ENCODE measurements around the gene CDK14.
"Not testable (repeated sequence)": the region's sequence is repeated elsewhere in the genome, so short reads cannot be mapped to it uniquely, and the experiment has no call there.

The CDK14 gene

DNA sequence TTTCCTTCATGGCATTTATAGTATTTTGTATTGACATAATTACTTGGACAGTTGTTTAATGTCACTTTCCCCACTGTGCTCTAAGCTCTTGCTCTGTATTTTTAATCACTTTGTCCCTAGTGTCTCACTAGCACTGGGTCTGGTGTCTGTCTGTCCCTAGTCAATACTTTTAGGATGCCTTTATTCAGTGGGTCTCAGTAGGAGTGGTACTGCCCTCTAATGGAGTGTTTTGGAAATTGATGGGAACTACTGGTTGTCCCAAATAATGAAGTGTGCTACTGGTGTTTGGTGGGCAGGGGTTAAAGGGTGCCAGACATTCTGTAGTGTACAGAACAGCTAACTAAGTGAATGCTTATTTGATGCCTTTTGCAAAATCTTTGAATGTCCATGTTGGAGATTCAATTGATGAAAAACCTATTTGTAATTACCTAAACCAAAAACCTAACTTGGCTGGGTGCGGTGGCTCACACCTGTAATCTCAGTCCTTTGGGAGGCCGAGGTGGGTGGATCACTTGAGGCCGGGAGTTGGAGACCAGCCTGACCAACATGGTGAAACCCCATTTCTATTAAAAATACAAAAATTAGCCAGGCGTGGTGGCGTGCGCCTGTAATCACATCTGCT lies 33.3 kb downstream of the CDK14 start:
- no peak for DNase-seq (ENCODE audit: extremely low read depth in 1 of 2, low read depth in 1 of 2)

DNA sequence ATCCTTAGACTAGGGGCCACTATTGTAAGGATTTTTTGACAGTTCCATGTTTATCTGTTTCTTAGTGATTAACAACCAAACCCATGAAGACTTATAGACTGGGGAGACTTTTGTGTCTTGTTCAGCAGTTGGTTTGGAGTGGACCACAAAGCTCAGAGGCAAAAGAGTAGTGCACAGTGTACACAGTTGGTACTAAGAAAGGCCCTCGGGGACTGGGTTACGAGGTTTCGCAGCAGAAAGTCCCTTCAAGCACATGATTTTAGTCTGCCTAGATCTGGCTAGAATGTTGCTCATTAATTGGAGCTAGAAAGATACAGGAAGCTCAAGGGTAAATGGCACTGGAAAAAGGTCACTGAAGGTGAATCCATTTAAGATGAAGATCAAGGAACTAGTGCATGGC lies 35.4 kb downstream of the CDK14 start:
- no peak for DNase-seq (ENCODE audit: extremely low read depth in 1 of 2, low read depth in 1 of 2)

DNA sequence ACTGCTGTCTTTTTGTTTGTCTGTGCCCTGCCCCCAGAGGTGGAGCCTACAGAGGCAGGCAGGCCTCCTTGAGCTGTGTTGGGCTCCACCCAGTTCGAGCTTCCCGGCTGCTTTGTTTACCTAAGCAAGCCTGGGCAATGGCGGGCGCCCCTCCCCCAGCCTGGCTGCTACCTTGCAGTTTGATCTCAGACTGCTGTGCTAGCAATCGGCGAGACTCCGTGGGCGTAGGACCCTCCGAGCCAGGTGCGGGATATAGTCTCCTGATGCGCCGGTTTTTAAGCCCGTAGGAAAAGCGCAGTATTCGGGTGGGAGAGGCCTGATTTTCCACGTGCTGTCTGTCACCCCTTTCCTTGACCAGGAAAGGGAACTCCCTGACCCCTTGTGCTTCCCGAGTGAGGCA lies 43.6 kb downstream of the CDK14 start:
- not testable (repeated sequence) for DNase-seq (ENCODE audit: extremely low read depth in 1 of 2, low read depth in 1 of 2)

DNA sequence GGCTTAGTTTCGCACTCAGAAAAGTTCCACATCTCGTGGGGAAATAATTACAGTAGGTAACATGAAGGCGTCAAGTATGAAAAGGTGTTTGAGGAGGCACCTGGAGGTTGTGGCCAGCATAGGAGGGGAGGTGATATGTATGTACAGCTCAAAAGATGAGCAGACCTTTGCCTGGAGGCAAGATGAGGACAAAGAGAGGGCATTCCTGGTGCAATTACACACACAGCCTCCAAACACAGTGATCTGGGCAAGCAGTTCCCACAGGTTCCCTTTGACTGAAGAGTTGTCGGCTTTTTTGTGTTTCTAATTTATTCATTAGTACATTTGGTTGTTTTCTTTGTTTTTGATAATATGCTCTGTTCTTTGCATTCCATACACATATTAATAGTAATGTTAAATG lies 46.9 kb downstream of the CDK14 start:
- DNase-seq (ENCODE audit: extremely low read depth in 1 of 2, low read depth in 1 of 2), result no peak

DNA sequence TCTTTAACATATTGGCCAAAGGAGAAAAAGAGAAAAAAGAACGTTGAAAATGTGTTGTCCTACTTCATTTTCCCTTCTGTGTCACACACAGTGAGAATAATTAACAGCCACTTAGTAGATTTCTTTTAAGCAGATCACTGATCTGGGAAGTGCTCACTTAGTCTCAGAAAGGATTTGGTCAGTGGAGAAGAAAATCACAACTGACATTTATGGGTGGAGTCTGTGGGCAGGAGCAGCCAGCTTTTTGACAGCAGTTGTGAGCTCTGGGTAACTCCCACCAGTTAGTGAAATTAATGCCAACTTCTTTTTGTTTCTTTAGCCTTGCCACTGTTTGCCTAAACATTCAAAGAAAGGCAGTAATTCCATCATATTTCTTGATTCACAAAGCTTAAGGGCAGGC lies 49.7 kb downstream of the CDK14 start:
- no peak for DNase-seq (ENCODE audit: extremely low read depth in 1 of 2, low read depth in 1 of 2)

DNA sequence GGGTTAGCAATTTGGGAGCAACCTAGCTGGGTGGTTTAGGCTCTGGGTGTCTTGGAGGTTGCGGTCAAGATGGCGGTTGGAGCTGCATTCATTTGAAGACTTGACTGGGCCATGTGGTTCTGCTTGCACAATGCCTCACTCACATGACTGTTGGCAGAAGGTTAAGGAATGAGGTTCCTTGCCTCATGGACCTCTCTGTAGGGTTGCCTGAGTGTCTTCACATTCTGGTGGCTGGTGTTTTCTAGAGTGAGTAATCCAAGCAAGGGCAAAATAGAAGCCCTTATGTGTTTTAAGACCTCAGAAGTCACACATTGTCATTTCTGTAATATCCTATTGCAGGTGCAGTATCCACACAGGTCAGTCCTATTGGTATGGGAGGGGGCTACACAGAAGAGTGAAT lies 52.0 kb downstream of the CDK14 start:
- DNase-seq (ENCODE audit: extremely low read depth in 1 of 2, low read depth in 1 of 2), result no peak

DNA sequence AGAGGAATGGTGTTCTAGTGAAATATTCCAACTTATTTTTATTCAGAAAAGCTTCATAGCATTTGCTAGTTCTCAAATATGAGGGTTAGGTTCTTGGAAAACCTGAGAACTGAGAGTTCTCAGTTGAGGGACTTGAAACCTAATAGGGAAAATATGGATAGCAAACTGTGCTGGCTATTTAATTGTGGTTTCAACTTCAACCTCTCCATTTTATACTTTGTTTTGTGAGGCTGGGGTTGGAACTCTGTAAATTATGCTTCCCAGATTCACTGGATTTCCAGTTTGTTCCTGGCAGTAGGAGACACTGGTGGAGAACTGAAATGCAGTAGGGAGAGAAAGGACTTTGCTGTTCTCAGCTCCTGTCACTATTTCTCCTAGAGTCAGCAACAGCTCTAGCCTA lies 52.7 kb downstream of the CDK14 start:
- no peak for DNase-seq (ENCODE audit: extremely low read depth in 1 of 2, low read depth in 1 of 2)

DNA sequence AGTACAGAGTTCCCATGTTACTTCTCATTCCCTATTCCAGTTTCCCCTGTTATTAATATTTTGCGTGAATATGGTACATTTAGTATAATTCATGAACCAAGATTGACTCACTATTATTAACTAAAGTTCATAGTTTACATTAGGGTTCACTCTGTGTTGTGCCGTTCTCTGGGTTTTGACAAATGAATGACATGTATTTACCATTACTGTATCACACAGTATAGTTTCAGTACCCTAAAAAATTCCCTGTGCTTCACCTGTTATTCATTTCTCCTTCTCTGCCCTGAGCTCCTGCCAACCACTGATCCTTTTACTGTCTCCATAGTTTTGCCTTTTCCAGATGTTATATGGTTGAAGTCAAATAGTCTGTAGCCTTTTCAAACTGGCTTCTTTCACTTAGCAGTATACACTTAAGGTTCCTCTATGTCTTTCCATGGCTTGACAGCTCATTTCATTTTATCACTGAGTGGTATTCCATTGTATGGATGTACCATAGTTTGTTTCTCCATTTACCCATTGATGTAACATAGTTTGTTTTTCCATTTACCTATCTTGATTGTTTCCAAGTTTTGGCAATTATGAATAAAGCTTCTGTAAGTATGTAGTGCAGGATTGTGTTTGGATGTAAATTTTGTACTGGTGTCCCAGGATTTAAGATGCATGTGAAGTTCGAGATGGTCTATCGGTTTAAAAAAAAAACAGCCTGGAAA lies 58.8 kb downstream of the CDK14 start:
- no peak for DNase-seq (ENCODE audit: extremely low read depth in 1 of 2, low read depth in 1 of 2)

DNA sequence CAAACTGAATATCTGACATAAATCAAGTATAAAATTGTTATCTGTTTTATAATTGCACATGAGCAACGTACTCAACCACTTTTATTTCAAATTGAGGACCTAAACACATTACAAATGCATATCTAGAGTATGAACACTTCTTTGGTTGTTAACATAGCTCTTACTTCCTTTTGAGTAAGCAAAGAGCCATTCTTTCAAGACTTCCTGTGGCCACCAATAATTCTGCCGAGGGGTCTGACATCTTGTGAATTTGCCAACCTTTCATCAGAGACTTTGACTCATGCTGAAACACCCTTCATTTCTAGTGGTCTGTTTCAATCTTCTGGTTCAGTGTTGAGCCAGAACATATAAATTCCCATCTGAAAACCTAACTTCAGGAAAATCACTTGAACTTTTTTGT lies 59.4 kb downstream of the CDK14 start:
- no peak for DNase-seq (ENCODE audit: extremely low read depth in 1 of 2, low read depth in 1 of 2)

DNA sequence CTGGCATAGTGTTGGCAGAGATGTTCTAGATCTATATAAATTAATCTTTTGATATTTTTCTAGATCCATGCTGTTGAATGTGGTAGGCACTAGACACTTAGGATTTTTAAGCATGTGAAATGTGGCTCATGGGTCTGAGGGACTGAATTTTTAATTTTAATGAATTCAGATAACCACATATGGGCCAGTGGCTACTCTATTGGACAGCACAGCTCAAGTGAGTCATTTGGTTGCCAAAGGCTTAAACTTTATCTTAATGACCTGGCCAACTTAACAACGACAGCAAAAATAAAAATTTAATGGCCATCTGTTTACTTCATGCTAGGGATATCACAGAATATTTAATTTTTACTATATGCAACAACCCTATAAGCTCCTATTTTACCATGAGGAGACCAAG lies 61.4 kb downstream of the CDK14 start:
- no peak for DNase-seq (ENCODE audit: extremely low read depth in 1 of 2, low read depth in 1 of 2)

DNA sequence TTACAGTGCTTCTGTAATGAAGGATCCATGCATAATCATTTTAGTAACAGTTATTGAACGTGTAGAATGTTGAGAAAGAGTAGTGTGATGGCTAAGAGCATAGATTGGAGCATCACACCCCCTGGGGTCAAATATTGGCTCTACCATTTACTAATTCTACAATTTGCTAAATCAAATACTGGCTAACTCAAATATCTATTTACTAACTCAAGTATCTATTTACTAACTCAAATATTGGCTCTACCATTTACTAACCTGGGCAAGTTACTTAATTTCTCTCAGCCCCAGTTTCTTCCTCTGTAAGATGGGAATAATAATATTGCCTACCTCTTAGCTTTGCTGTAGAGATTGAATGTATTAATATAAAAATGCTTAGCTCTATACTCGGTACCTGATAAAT lies 64.0 kb downstream of the CDK14 start:
- no peak for DNase-seq (ENCODE audit: extremely low read depth in 1 of 2, low read depth in 1 of 2)

DNA sequence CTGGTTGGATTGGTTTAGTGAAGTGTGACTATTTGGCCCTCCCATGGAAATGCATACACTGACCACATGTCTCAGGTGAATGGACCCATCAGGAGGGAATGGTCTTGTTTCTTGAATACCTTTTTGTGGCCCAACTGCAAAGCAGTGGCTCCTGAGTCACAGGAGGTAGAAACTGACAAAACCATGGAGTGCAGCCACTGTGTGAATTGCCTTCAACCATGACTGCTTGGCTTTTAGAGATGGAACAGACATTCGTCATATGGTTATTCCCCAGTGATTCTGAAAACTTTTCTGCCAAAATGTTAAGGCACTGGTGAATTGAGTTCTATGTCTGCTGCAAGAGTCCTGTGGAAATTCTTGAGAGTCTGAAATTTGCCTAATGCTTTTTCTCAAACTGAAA lies 64.7 kb downstream of the CDK14 start:
- no peak for DNase-seq (ENCODE audit: extremely low read depth in 1 of 2, low read depth in 1 of 2)

DNA sequence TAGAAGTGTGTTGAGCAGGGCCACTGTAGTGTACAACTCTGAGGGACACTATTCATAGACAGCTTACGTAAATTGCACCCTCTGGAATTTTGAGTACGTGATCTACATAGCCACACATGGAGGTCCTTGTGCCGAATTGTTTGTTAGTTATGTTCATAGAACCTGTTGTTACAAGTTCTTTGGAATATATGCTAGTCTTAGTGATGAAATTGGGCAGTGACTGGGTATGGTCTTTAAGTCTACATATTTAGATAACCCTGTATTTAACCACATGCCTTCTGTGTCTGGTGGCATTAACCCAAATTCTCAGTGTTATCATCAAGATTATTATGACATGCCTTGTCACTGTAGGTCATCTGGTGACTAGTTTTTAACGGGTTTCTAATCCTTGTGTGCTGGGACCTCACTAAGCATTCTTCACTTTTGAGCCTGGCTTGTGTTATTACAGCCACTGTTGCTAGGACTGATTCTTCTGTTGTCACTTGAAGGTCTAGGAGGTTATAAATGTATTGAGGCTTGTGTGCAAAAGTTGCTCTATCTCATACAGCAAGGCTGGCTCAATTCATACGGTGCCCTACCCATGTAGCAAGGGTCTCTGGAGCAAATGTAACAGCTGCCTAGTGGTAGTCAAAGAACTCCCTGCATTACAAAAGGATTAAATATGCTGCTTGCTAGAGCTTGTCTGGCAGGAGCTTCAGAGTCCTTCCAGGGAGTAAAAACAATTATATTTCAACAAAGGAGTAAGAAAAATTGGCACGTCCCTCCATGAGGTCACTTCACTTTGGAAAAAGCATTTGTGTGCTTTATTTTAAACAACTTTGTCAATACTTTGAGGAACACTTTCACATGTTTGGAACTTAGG lies 65.4 kb downstream of the CDK14 start:
- DNase-seq (ENCODE audit: extremely low read depth in 1 of 2, low read depth in 1 of 2), result no peak

DNA sequence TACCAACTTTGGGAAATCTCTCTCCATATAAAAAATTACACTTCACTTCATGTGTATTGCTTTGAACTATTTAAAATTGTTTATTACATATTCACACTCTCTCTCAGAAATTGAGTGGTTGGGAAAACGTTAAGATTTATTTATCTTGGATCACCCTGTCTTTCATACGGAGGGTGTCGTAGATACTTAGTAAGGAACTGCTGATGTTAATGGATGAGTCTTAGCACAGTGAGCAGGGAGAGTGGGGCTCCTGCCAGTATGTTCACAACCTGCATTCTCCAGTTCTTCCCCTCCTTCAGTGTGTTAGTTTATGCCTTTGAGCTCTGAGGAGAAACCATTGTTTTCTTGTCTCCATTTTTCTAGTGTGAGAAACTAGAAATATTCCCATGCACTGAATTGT lies 67.1 kb downstream of the CDK14 start:
- DNase-seq (ENCODE audit: extremely low read depth in 1 of 2, low read depth in 1 of 2), result no peak

DNA sequence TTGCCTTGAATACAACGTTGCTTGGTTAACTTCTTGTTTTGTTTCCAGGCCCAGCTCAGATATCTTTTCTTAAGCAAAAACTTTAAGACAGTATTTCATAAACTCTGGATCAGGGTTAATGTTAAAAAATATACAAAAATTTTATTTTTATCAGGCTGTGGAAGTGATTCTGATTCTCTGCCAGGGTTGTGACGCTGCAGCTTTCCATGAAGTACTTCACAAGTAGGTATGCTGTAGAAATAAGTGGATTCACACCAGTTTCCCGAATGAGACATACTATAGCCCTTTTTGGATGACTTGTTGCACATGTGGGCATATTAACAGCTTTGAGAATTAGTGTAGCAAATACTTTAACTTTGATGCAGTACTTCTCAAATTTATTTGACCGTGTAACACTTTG lies 70.1 kb downstream of the CDK14 start:
- no peak for DNase-seq (ENCODE audit: extremely low read depth in 1 of 2, low read depth in 1 of 2)

DNA sequence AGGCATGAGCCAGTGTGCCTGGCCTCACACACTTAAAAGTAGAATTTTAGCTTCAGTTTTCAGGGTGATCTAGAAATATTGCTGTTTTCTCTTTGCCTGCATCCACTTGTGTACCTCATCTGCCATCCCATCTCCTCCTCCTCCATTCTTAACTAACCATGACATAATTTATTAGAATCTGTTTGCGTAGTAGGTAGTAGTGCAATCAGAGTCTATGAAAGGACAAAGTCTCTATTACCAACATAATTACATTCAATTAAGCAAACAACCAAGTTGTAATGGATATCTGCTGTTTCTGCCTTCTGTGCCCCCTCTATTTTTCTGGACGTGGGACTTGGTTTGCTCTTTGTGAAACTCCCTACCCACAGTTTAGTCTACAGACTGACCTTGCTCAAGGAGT lies 72.9 kb downstream of the CDK14 start:
- no peak for DNase-seq (ENCODE audit: extremely low read depth in 1 of 2, low read depth in 1 of 2)

DNA sequence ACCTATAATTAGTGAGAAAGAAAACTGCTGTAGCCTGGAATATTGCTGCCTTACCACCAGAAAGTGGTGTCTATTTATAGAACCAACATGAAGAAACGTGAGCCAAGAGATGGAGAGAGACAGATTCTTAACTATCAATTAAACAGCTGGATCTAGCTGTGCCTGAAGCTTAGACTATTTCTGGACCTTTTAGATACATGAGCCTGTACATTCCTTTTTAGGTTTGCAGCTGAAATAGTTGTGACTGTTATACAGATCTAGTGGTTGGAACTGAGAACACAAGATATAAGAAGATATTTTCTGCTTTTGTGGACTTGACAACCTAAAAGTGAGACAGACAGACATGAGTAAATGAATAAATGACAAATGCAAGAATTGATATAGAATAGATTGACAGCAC lies 73.4 kb downstream of the CDK14 start:
- DNase-seq (ENCODE audit: extremely low read depth in 1 of 2, low read depth in 1 of 2), result no peak

DNA sequence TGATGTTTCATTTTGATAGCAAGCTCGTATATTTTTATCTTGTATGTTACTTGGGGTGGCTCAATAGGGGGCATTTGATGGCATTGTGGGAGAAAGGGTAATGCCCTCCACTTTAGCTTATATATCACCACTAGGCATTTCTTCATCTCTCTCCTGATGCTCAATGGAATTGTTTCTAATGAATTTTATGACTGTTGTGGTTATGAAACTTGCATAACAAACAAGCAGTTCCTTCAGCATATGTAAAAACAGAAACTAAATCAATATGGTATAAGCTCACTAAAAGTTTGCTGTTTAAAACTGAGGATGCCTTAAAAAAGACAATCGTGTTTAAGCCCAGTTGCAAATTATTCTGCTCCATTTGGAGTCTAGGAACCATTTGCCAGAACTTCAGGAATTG lies 75.5 kb downstream of the CDK14 start:
- no peak for DNase-seq (ENCODE audit: extremely low read depth in 1 of 2, low read depth in 1 of 2)

DNA sequence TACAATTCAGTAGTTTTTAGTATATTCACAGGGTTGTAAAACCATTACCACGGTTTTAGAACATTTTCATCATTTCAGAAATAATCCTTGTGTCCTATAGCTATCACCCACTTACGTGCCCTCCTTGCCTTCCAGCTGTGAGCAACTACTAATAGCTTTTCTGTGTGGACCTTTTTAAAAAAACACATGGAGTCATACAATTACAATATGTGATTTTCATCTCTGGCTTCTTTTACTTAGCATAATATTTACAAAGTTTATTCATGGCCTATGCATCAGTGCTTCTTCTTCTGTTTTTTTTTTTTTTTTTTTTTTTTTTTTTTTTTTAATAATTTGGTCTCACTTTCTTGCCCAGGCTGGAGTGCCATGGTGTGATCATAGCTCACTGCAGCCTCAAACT lies 76.1 kb downstream of the CDK14 start:
- no peak for DNase-seq (ENCODE audit: extremely low read depth in 1 of 2, low read depth in 1 of 2)

DNA sequence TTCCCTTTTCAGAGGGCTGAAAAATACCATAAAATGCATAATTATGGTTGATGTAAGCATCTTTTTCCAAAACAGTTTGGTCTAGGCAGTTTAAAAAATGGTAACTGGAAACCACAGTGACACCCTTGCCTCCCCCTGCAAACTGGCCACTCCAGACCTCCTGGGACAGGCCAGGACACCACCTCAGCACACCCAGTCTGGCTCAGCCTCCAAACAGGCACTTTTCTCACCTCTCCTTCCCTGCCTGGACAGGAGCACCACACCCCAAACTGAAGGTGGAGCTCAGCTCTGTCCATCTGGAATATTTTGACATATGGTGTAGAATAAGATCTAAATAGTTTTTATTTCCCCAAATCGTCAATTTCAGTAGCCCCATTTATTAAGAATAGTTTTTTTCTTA lies 78.5 kb downstream of the CDK14 start:
- no peak for DNase-seq (ENCODE audit: extremely low read depth in 1 of 2, low read depth in 1 of 2)

DNA sequence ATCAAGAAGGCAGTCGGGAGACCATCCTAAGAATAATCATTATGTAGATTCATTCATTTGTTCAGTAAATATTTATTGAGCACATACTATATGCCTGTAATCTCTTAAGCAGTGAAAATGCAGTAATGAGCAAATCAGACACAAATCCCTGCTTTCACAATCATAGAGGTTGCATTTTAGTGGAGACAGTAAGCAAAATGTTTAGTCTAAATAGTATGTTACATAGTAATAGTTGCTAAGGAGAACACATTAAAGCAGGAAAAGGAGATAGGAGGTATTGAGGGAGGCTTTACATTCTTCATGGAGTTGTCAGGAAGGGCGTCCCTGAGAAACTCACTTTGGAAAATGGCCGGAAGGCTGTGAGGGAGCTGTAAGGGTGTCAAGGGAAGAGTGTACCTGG lies 79.9 kb downstream of the CDK14 start:
- DNase-seq (ENCODE audit: extremely low read depth in 1 of 2, low read depth in 1 of 2), result no peak

All from activated CD8-positive, alpha-beta memory T cell treated with anti-CD3 and anti-CD28 coated beads for 1 hour (primary cell).